ENCODE data around the gene HVCN1.

DNA sequence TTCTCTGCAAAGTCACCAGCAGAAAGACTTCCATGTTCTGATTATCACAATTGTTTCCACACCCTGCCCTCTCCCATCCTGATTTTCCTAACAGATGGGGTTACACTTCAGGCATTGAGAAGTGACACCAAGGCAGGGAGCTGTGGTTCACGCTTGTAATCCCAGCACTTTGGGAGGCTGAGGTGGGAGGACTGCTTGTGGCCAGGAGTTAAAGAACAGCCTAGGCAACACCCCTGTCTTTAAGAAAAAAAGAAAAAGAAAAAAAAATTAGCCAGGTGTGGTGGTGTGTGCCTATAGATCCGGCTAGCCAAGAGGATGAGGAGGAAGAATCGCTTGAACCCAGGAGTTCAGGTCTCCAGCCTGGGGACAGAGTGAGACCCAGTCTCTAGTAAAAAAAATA lies 48.6 kb upstream of the HVCN1 start:
- TF ChIP-seq POLR2A (IDR thresholded peaks at IDR 0.05), result no peak
- TF ChIP-seq, protein P1, sequence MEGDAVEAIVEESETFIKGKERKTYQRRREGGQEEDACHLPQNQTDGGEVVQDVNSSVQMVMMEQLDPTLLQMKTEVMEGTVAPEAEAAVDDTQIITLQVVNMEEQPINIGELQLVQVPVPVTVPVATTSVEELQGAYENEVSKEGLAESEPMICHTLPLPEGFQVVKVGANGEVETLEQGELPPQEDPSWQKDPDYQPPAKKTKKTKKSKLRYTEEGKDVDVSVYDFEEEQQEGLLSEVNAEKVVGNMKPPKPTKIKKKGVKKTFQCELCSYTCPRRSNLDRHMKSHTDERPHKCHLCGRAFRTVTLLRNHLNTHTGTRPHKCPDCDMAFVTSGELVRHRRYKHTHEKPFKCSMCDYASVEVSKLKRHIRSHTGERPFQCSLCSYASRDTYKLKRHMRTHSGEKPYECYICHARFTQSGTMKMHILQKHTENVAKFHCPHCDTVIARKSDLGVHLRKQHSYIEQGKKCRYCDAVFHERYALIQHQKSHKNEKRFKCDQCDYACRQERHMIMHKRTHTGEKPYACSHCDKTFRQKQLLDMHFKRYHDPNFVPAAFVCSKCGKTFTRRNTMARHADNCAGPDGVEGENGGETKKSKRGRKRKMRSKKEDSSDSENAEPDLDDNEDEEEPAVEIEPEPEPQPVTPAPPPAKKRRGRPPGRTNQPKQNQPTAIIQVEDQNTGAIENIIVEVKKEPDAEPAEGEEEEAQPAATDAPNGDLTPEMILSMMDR (IDR thresholded peaks at IDR 0.05), result no peak

Data from body of pancreas (tissue), 4 donors.